Karpas-422 (cell line): ENCODE results near the gene PLEKHG2. TPM values are rescaled to one million over a fixed set of nuclear protein-coding genes. Genes with fewer than 3 reads are reported as not detected.

Experiments
- DNase-seq: peaks from one replicate; pipeline ENCODE4 v3.0.0-alpha.2; 2015
- H2AFZ ChIP-seq: fragments of 200-600 bp; sonication (generic); 2 replicates; pipeline ENCODE4 v1.6.1; 2014; ENCODE audit warnings: antibody characterized with exemption, low read length, mixed read lengths
- H3K27ac ChIP-seq: fragments of 200-600 bp; sonication (generic); 2 replicates; pipeline ENCODE4 v1.5.1; 2014; ENCODE audit warnings: mild to moderate bottlenecking, low read length, moderate library complexity
- H3K27me3 ChIP-seq: fragments of 200-600 bp; sonication (generic); 2 replicates; pipeline ENCODE4 v1.6.1; 2014; ENCODE audit warnings: low read length, mixed read lengths
- H3K36me3 ChIP-seq: fragments of 200-600 bp; sonication (generic); 2 replicates; pipeline ENCODE4 v1.6.1; 2014; ENCODE audit warnings: low read length, mixed read lengths; ENCODE audit not compliant: insufficient read depth
- H3K4me1 ChIP-seq: fragments of 200-600 bp; sonication (generic); 2 replicates; pipeline ENCODE4 v1.6.1; 2014; ENCODE audit warnings: mild to moderate bottlenecking, low read length, mixed read lengths
- H3K4me2 ChIP-seq: fragments of 200-600 bp; sonication (generic); 2 replicates; pipeline ENCODE4 v1.6.1; 2014; ENCODE audit warnings: low read length, low read depth, mild to moderate bottlenecking; ENCODE audit not compliant: poor library complexity, severe bottlenecking
- H3K4me3 ChIP-seq: fragments of 200-600 bp; sonication (generic); 2 replicates; pipeline ENCODE4 v1.5.1; 2014; ENCODE audit warnings: mild to moderate bottlenecking, antibody characterized with exemption, low read length, mixed read lengths
- H3K79me2 ChIP-seq: fragments of 200-600 bp; sonication (generic); 2 replicates; pipeline ENCODE4 v1.6.1; 2014; ENCODE audit warnings: mild to moderate bottlenecking, low read length, mixed read lengths
- H3K9ac ChIP-seq: fragments of 200-600 bp; sonication (generic); 2 replicates; pipeline ENCODE4 v1.6.0; 2014; ENCODE audit warnings: low read length
- H3K9me2 ChIP-seq: fragments of 200-600 bp; sonication (generic), shearing (Covaris generic); replicated peaks from 2 replicates; pipeline ENCODE4 v1.6.0; 2014; ENCODE audit warnings: mild to moderate bottlenecking, low read length, moderate library complexity; ENCODE audit not compliant: insufficient read depth
- H3K9me3 ChIP-seq: fragments of 300-700, 200-600 bp; sonication (generic); 2 replicates; pipeline ENCODE4 v1.6.1; 2014; ENCODE audit warnings: low read length, mixed read lengths
- H4K20me1 ChIP-seq: fragments of 200-600 bp; sonication (generic); 2 replicates; pipeline ENCODE4 v1.6.1; 2014; ENCODE audit warnings: mild to moderate bottlenecking, antibody characterized with exemption, low read length, low read depth; ENCODE audit not compliant: insufficient read depth
- total RNA-seq: library from RNA; depleted of rRNA; stranded (reverse); fragments of >200 nt; shearing (Covaris generic); gene quantifications from 2 replicates; pipeline ENCODE4 v1.2.3, GENCODE V29; 2014; ENCODE audit warnings: low replicate concordance

The PLEKHG2 gene
- total RNA-seq, 1 experiment from 2014 or later, result 19.0 TPM

DNA sequence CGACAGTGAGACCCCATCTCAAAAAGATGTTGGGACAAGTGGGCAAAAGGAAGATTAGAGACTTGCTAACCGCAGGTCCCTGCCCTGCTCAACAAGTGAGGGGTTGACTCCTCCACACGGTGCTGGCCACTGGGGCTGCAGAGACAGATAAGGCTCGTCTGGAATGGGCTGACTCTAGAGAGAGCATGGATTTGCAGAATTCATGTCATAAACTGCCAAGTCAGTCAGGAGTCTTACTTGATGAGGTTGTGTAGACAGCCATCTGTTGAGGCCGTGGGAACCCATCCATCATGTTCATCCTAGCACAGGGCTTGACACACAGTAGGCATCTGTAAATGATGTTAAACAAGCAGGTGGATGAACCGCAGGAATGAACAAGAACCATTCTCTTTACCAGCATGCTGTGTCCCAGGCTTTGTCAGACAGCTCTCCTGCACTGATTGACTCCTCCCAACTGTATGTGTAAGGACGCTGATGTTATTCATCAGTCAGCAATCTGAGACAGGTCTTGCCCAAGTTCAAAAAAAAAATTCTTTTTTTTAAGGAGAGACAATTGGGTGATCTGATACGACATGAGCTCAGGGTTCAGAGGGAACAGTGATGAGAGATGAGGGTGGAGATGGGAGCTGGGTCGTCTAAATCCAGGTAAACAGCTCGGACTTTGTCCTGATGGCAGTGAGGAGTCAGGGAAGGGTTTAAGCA is 30.4 kb upstream of the PLEKHG2 start:
- H3K4me3 ChIP-seq, result no peak overlapping the region
- H3K4me2 ChIP-seq, result no peak overlapping the region
- H2AFZ ChIP-seq, result no peak overlapping the region
- no peak overlapping the region for H3K9ac ChIP-seq
- H3K9me2 ChIP-seq, result no peaks in the 10 kb centered on the region
- no peak for DNase-seq
- no peak overlapping the region for H3K27ac ChIP-seq
- H4K20me1 ChIP-seq, result no peaks in the 10 kb centered on the region
- no peaks in the 10 kb centered on the region for H3K79me2 ChIP-seq
- no peaks in the 10 kb centered on the region for H3K9me3 ChIP-seq
- no peaks in the 10 kb centered on the region for H3K27me3 ChIP-seq
- no peaks in the 10 kb centered on the region for H3K4me1 ChIP-seq
- H3K36me3 ChIP-seq, result peaks cover 11% of the 10 kb centered on the region

- H3K27me3 ChIP-seq, result no peaks in the 10 kb centered on the region
- no peak for DNase-seq
- H3K36me3 ChIP-seq, result peaks cover 13% of the 10 kb centered on the region
- no peaks in the 10 kb centered on the region for H3K4me1 ChIP-seq
- H3K4me3 ChIP-seq, result no peak overlapping the region
- H3K79me2 ChIP-seq, result no peaks in the 10 kb centered on the region
- no peaks in the 10 kb centered on the region for H3K9me3 ChIP-seq
- H3K9ac ChIP-seq, result no peak overlapping the region
- H3K9me2 ChIP-seq, result no peaks in the 10 kb centered on the region
- no peak overlapping the region for H2AFZ ChIP-seq
- H4K20me1 ChIP-seq, result no peaks in the 10 kb centered on the region
- H3K27ac ChIP-seq, result no peak overlapping the region
- H3K4me2 ChIP-seq, result no peak overlapping the region
Observed at GRCh38 chr19:39382991-39383828, 29.3 kb upstream of the PLEKHG2 start.

GRCh38 chr19:39384839-39385568 is 27.5 kb upstream of the PLEKHG2 start:
- Histone ChIP-seq H3K79me2 (peaks cover 6% of the 10 kb centered on the region), H3K4me1 (peaks cover 7% of the 10 kb centered on the region), H4K20me1 (no peaks in the 10 kb centered on the region), H3K4me2 (no peak overlapping the region), H3K27ac (no peak overlapping the region), H3K27me3 (no peaks in the 10 kb centered on the region), H3K9me3 (no peaks in the 10 kb centered on the region), H3K4me3 (no peak overlapping the region), H3K36me3 (peaks cover 19% of the 10 kb centered on the region), H3K9ac (no peak overlapping the region), H3K9me2 (no peaks in the 10 kb centered on the region), H2AFZ (no peak overlapping the region)
- no peak for DNase-seq

GRCh38 chr19:39385629-39386411 is 26.6 kb upstream of the PLEKHG2 start:
- Histone ChIP-seq H4K20me1 (no peaks in the 10 kb centered on the region), H3K27me3 (no peaks in the 10 kb centered on the region), H3K36me3 (peaks cover 19% of the 10 kb centered on the region), H3K4me2 (no peak overlapping the region), H3K27ac (no peak overlapping the region), H3K4me3 (no peak overlapping the region), H3K9me2 (no peaks in the 10 kb centered on the region), H3K4me1 (peaks cover 11% of the 10 kb centered on the region), H3K9ac (no peak overlapping the region), H3K79me2 (peaks cover 13% of the 10 kb centered on the region), H2AFZ (no peak overlapping the region), H3K9me3 (no peaks in the 10 kb centered on the region)
- DNase-seq, result peak; percentile 44

DNA sequence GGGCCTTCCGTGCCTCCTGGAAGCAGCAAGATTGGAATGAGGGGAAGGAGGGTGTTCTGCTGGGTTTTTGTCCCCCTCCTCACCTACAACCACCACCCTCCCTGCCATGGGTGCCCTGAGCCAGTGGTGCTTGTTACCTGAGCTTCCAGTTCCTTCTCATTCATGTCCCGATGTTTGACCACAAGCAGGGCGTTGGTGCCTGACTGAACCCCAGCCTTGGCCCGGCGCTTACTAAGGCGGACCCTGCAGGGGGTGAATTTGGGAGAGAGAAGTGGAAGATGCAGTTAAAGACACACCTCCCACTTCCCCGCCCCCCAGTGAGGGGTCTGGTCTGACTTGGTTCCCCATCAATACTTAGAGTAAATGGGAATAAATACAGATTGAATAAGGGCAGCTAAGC is 25.9 kb upstream of the PLEKHG2 start:
- Histone ChIP-seq H3K4me1 (peaks cover 11% of the 10 kb centered on the region), H3K9ac (no peak overlapping the region), H3K9me2 (no peaks in the 10 kb centered on the region), H3K4me3 (no peak overlapping the region), H3K9me3 (no peaks in the 10 kb centered on the region), H2AFZ (no peak overlapping the region), H3K36me3 (peaks cover 19% of the 10 kb centered on the region), H3K79me2 (peaks cover 15% of the 10 kb centered on the region), H4K20me1 (no peaks in the 10 kb centered on the region), H3K27me3 (no peaks in the 10 kb centered on the region), H3K27ac (no peak overlapping the region), H3K4me2 (no peak overlapping the region)
- DNase-seq, result no peak

GRCh38 chr19:39388657-39389056 is 23.8 kb upstream of the PLEKHG2 start:
- Histone ChIP-seq H3K4me3 (no peak overlapping the region), H3K27ac (no peak overlapping the region), H3K9me2 (no peaks in the 10 kb centered on the region), H3K36me3 (peaks cover 24% of the 10 kb centered on the region), H2AFZ (no peak overlapping the region), H3K9me3 (no peaks in the 10 kb centered on the region), H4K20me1 (no peaks in the 10 kb centered on the region), H3K9ac (no peak overlapping the region), H3K4me1 (peaks cover 20% of the 10 kb centered on the region), H3K79me2 (peaks cover 30% of the 10 kb centered on the region), H3K27me3 (no peaks in the 10 kb centered on the region), H3K4me2 (no peak overlapping the region)
- no peak for DNase-seq

- H3K27ac ChIP-seq, result peak overlapping the region; percentile 75
- no peaks in the 10 kb centered on the region for H4K20me1 ChIP-seq
- H3K36me3 ChIP-seq, result peaks cover 22% of the 10 kb centered on the region; the same call in 1 of the 2 replicates
- H3K9me3 ChIP-seq, result no peaks in the 10 kb centered on the region
- H3K4me1 ChIP-seq, result peaks cover 20% of the 10 kb centered on the region
- peak overlapping the region; percentile 86 for H3K9ac ChIP-seq
- H3K79me2 ChIP-seq, result peaks cover 31% of the 10 kb centered on the region
- no peaks in the 10 kb centered on the region for H3K9me2 ChIP-seq
- peak overlapping the region; percentile 92 for H3K4me3 ChIP-seq
- peak overlapping the region; percentile 91 for H3K4me2 ChIP-seq
- no peak for DNase-seq
- no peaks in the 10 kb centered on the region for H3K27me3 ChIP-seq
- H2AFZ ChIP-seq, result no peak overlapping the region
Observed at GRCh38 chr19:39389631-39390414, 22.6 kb upstream of the PLEKHG2 start.
